ENCODE results near the gene MPC1. TPM values are rescaled to one million over a fixed set of nuclear protein-coding genes. Genes with fewer than 3 reads are reported as not detected.
"Not testable (repeated sequence)": the region's sequence is repeated elsewhere in the genome, so short reads cannot be mapped to it uniquely, and the experiment has no call there.

The MPC1 gene
- total RNA-seq, 3 donors from 2014 or later (not counting 1 experiment from before 2014, with no cell fraction given): 26.3 to 31.1 (median 30.4) TPM

- H3K27ac Mint-ChIP-seq: no peak overlapping the region
- WGBS (ENCODE audit: insufficient coverage): 93% methylated on average over 13 of the region's 13 CpGs
- H3K9me3 ChIP-seq (ENCODE audit: control insufficient read depth, insufficient read depth, low read length): no peaks in the 10 kb centered on the region
- no peak overlapping the region for H3K4me3 Mint-ChIP-seq
- no peaks in the 10 kb centered on the region for H3K27me3 ChIP-seq (ENCODE audit: control insufficient read depth, insufficient read depth, low read length)
- H3K9me3 Mint-ChIP-seq: no peaks in the 10 kb centered on the region
- no peaks in the 10 kb centered on the region for H3K36me3 ChIP-seq (ENCODE audit: control insufficient read depth, insufficient read depth, low read length)
- DNase-seq (no peak), ATAC-seq (no peak)
- H3K27me3 Mint-ChIP-seq (ENCODE audit: low read depth in 2 of 2): peaks cover 9 to 10% of the 10 kb centered on the region in 2 donors
- no peak overlapping the region for H3K4me3 ChIP-seq (ENCODE audit: low read length)
- peaks cover 8% of the 10 kb centered on the region for H3K4me1 ChIP-seq (ENCODE audit: control insufficient read depth, insufficient read depth, low read length)
- intact Hi-C loops (cut with micrococcal nuclease): no loop called here
- no peak for TF ChIP-seq CTCF (IDR thresholded peaks at IDR 0.05)
- no peak overlapping the region for H3K27ac ChIP-seq (ENCODE audit: low read length)
- no peaks in the 10 kb centered on the region for H3K36me3 Mint-ChIP-seq
- H3K4me1 Mint-ChIP-seq: no peaks in the 10 kb centered on the region
These were observed 5.7 kb upstream of the MPC1 start for GRCh38 chr6:166388290-166389004.

GRCh38 chr6:166387642-166388289, 5.0 kb upstream of the MPC1 start:
- H3K9me3 ChIP-seq (ENCODE audit: control insufficient read depth, insufficient read depth, low read length): no peaks in the 10 kb centered on the region
- no peaks in the 10 kb centered on the region for H3K36me3 ChIP-seq (ENCODE audit: control insufficient read depth, insufficient read depth, low read length)
- no peaks in the 10 kb centered on the region for H3K36me3 Mint-ChIP-seq
- ATAC-seq (no peak), DNase-seq (no peak)
- intact Hi-C loops (cut with micrococcal nuclease): no loop called here
- TF ChIP-seq CTCF (IDR thresholded peaks at IDR 0.05): no peak
- no peaks in the 10 kb centered on the region for H3K27me3 ChIP-seq (ENCODE audit: control insufficient read depth, insufficient read depth, low read length)
- H3K4me1 Mint-ChIP-seq: no peaks in the 10 kb centered on the region
- 92% methylated on average over 5 of the region's 5 CpGs for WGBS (ENCODE audit: insufficient coverage)
- H3K4me3 ChIP-seq (ENCODE audit: low read length): no peak overlapping the region
- no peaks in the 10 kb centered on the region for H3K9me3 Mint-ChIP-seq
- H3K27ac ChIP-seq (ENCODE audit: low read length): no peak overlapping the region
- H3K4me1 ChIP-seq (ENCODE audit: control insufficient read depth, insufficient read depth, low read length): peaks cover 10% of the 10 kb centered on the region
- H3K27me3 Mint-ChIP-seq (ENCODE audit: low read depth in 2 of 2): peaks cover 5 to 10% of the 10 kb centered on the region in 2 donors
- no peak overlapping the region for H3K4me3 Mint-ChIP-seq
- no peak overlapping the region for H3K27ac Mint-ChIP-seq

GRCh38 chr6:166387098-166387497, 4.4 kb upstream of the MPC1 start:
- H3K27me3 Mint-ChIP-seq (ENCODE audit: low read depth in 2 of 2); H3K4me1 Mint-ChIP-seq; H3K27ac Mint-ChIP-seq; H3K27ac ChIP-seq (ENCODE audit: low read length); ATAC-seq; H3K9me3 ChIP-seq (ENCODE audit: control insufficient read depth, insufficient read depth, low read length); H3K36me3 ChIP-seq (ENCODE audit: control insufficient read depth, insufficient read depth, low read length); H3K4me3 Mint-ChIP-seq; intact Hi-C loops (cut with micrococcal nuclease); H3K36me3 Mint-ChIP-seq; DNase-seq; H3K9me3 Mint-ChIP-seq; H3K27me3 ChIP-seq (ENCODE audit: control insufficient read depth, insufficient read depth, low read length); H3K4me3 ChIP-seq (ENCODE audit: low read length): not testable (repeated sequence)
- H3K4me1 ChIP-seq (ENCODE audit: control insufficient read depth, insufficient read depth, low read length): peaks cover 13% of the 10 kb centered on the region
- WGBS (ENCODE audit: insufficient coverage): 97% methylated on average over 9 of the region's 9 CpGs

- Histone ChIP-seq H3K9me3 (ENCODE audit: control insufficient read depth, insufficient read depth, low read length) (no peaks in the 10 kb centered on the region), H3K27me3 (ENCODE audit: control insufficient read depth, insufficient read depth, low read length) (no peaks in the 10 kb centered on the region), H3K4me3 (ENCODE audit: low read length) (no peak overlapping the region), H3K36me3 (ENCODE audit: control insufficient read depth, insufficient read depth, low read length) (no peaks in the 10 kb centered on the region), H3K4me1 (ENCODE audit: control insufficient read depth, insufficient read depth, low read length) (peaks cover 15% of the 10 kb centered on the region), H3K27ac (ENCODE audit: low read length) (no peak overlapping the region)
- Mint-ChIP-seq H3K36me3 (no peaks in the 10 kb centered on the region), H3K9me3 (no peaks in the 10 kb centered on the region), H3K4me3 (no peak overlapping the region), H3K27me3 (ENCODE audit: low read depth in 2 of 2) (peaks cover 0 to 9% of the 10 kb centered on the region in 2 donors), H3K27ac (no peak overlapping the region), H3K4me1 (peaks cover 8 to 9% of the 10 kb centered on the region in 2 donors)
- intact Hi-C loops (cut with micrococcal nuclease): no loop called here
- 96% methylated on average over 9 of the region's 9 CpGs for WGBS (ENCODE audit: insufficient coverage)
- ATAC-seq: no peak
- DNase-seq: no peak
- TF ChIP-seq CTCF (IDR thresholded peaks at IDR 0.05): no peak
These were observed 3.4 kb upstream of the MPC1 start for GRCh38 chr6:166386111-166386510.

All from natural killer cell (primary cell).